ENCODE results near the gene ZNF587. TPM values are rescaled to one million over a fixed set of nuclear protein-coding genes. Genes with fewer than 3 reads are reported as not detected.

The ZNF587 gene
- total and polyA plus RNA-seq, 2 of the 13 experiments (the other 11 are each of a cell fraction or from before 2014, with no cell fraction given): 8.7 to 17.5 TPM

GRCh38 chr19:57888107-57888559 lies 38.5 kb downstream of the ZNF587 start:
- Histone ChIP-seq H3K36me3 (replicated peaks in 1 of 2; ENCODE audit: control insufficient read depth in 1 of 2, insufficient read depth in 2 of 2, low read length in 2 of 2) (no peaks in the 10 kb centered on the region), H4K20me1 (ENCODE audit: insufficient read depth, low read length) (no peaks in the 10 kb centered on the region), H2AFZ (ENCODE audit: low read length) (no peak overlapping the region), H3K9me3 (ENCODE audit: low read length) (no peaks in the 10 kb centered on the region), H3K27ac (ENCODE audit: extremely low read length, insufficient read depth, low read length) (no peak overlapping the region), H3K4me2 (ENCODE audit: low read depth, low read length) (no peak overlapping the region), H3K9ac (ENCODE audit: insufficient read depth, low read depth, low read length) (no peak overlapping the region), H3K4me3 (replicated peaks in 1 of 3; ENCODE audit: insufficient read depth in 1 of 3, low read depth in 2 of 3, low read length in 3 of 3) (no peak overlapping the region), H3K79me2 (ENCODE audit: insufficient read depth, low read length) (no peaks in the 10 kb centered on the region), H3K27me3 (ENCODE audit: control insufficient read depth in 1 of 2, insufficient read depth in 2 of 2, low read length in 2 of 2) (no peaks in the 10 kb centered on the region), H3K4me1 (ENCODE audit: insufficient read depth, low read length) (no peaks in the 10 kb centered on the region)
- no peak for FAIRE-seq
- ChIA-PET CTCF (ENCODE audit: low intra/inter-chr PET ratio, low total read pairs) (interaction anchor here (1.2 kb wide), 1 partner anchor 267 kb away, joined by 4 read pairs; no protein-coding TSS in a partner anchor), POLR2A (no interaction called here)
- ATAC-seq: no peak
- in situ Hi-C loops (cut with HindIII; ENCODE audit: extremely low pct_ligation_motif_present, low pct_unique_long_range_greater_than_20kb): no loop called here
- BruUV-seq (replicated peaks): no TSS peak
- no peak for DNase-seq (ENCODE audit: low spot score)
- 93% methylated on average over 8 of the region's 8 CpGs for WGBS (ENCODE audit: low lambda C conversion rate)
- intact Hi-C loops (cut with micrococcal nuclease; ENCODE audit: unreplicated experiment): no loop called here
- TF ChIP-seq ELF3 (CRISPR knock-in tag; IDR thresholded peaks at IDR 0.05) (no peak), JUNB (CRISPR knock-in tag; IDR thresholded peaks at IDR 0.05; ENCODE audit: borderline replicate concordance) (no peak), CENPT (CRISPR knock-in tag; IDR thresholded peaks at IDR 0.05; ENCODE audit: low read depth) (no peak), ZMAT3 (CRISPR knock-in tag; conservative IDR thresholded peaks at IDR 0.05) (no peak), KMT2A (CRISPR knock-in tag; IDR thresholded peaks at IDR 0.05) (no peak), KDM1A (CRISPR knock-in tag; IDR thresholded peaks at IDR 0.05) (no peak), ZNF414 (CRISPR knock-in tag; IDR thresholded peaks at IDR 0.05) (no peak), ZNF792 (CRISPR knock-in tag; IDR thresholded peaks at IDR 0.05) (no peak), ZNF652 (CRISPR knock-in tag; IDR thresholded peaks at IDR 0.05; ENCODE audit: borderline replicate concordance, low read depth) (no peak), ZNF646 (CRISPR knock-in tag; IDR thresholded peaks at IDR 0.05) (no peak), ZFP91 (CRISPR knock-in tag; IDR thresholded peaks at IDR 0.05; ENCODE audit: borderline replicate concordance) (no peak), ZNF3 (CRISPR knock-in tag; IDR thresholded peaks at IDR 0.05) (no peak), GFI1 (CRISPR knock-in tag; IDR thresholded peaks at IDR 0.05; ENCODE audit: borderline replicate concordance) (no peak), TGIF2 (CRISPR knock-in tag; IDR thresholded peaks at IDR 0.05) (no peak), NFYB (CRISPR knock-in tag; IDR thresholded peaks at IDR 0.05) (no peak), RELA (CRISPR knock-in tag; IDR thresholded peaks at IDR 0.05) (no peak), ZNF101 (CRISPR knock-in tag; IDR thresholded peaks at IDR 0.05; ENCODE audit: borderline replicate concordance, low read depth) (no peak)
